GM12864 (cell line): ENCODE data around the gene VEPH1.

Experiments used
- DNase-seq: peaks from one replicate; pipeline ENCODE4 v3.0.0-alpha.2; 2011; ENCODE audit warnings: low read depth
- H3K4me3 ChIP-seq: 2 replicates; pipeline ENCODE4 v1.5.1; 2011; ENCODE audit warnings: mild to moderate bottlenecking, low read depth, low read length, control low read depth
- TF ChIP-seq, protein P1 (sequence below): IDR thresholded peaks from 2 replicates; pipeline ENCODE4 v1.5.1; 2011; ENCODE audit warnings: low read depth, mild to moderate bottlenecking, moderate library complexity, low read length, control low read depth, inconsistent platforms; ENCODE audit errors: missing control alignments

Gene VEPH1

DNA sequence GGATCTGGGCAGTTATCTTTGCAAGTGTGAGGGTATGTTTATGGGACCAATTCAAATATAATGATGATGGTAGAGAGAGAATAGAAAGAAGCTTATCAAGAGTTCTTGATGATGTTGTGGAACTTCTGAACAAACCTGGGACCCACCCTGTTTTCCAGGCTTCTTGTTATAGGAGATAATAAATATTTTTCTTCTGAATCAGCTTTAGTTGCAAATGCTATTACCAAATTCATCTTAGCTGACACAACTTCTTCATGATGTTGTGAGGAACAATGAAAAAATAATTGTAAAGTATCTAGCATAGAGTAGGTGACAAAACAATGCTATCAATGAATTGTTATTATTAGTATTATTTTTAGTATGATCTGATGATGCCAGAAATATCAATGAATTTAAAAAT is 110.1 kb downstream of the VEPH1 start:
- TF ChIP-seq, protein P1, sequence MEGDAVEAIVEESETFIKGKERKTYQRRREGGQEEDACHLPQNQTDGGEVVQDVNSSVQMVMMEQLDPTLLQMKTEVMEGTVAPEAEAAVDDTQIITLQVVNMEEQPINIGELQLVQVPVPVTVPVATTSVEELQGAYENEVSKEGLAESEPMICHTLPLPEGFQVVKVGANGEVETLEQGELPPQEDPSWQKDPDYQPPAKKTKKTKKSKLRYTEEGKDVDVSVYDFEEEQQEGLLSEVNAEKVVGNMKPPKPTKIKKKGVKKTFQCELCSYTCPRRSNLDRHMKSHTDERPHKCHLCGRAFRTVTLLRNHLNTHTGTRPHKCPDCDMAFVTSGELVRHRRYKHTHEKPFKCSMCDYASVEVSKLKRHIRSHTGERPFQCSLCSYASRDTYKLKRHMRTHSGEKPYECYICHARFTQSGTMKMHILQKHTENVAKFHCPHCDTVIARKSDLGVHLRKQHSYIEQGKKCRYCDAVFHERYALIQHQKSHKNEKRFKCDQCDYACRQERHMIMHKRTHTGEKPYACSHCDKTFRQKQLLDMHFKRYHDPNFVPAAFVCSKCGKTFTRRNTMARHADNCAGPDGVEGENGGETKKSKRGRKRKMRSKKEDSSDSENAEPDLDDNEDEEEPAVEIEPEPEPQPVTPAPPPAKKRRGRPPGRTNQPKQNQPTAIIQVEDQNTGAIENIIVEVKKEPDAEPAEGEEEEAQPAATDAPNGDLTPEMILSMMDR = no peak
- DNase-seq = no peak
- H3K4me3 ChIP-seq = no peak overlapping the region

DNA sequence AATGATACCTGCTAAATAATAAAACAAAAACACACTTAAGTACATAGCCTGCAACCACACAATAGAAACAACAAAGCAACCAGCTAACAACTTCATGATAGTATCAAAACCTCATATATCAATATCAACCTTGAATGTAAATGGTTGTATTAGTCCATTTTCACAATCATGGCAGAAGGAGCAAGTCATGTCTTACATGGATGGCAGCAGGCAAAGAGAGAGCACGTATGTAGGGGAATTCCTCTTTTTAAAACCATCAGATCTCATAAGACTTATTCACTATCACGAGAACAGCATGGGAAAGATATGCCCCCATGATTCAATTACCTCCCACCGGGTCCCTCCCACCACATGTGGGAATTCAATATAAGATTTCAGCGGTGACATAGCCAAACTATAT is 111.1 kb downstream of the VEPH1 start:
- H3K4me3 ChIP-seq = no peak overlapping the region
- DNase-seq = no peak
- TF ChIP-seq, protein P1 = no peak

GRCh38 chr3:157390713-157391515 is 112.3 kb downstream of the VEPH1 start:
- no peak for DNase-seq
- no peak overlapping the region for H3K4me3 ChIP-seq
- TF ChIP-seq, protein P1 = no peak

- no peak for DNase-seq
- no peak overlapping the region for H3K4me3 ChIP-seq
- TF ChIP-seq, protein P1 = no peak
Measured at GRCh38 chr3:157388976-157389375, 114.2 kb downstream of the VEPH1 start.

DNA sequence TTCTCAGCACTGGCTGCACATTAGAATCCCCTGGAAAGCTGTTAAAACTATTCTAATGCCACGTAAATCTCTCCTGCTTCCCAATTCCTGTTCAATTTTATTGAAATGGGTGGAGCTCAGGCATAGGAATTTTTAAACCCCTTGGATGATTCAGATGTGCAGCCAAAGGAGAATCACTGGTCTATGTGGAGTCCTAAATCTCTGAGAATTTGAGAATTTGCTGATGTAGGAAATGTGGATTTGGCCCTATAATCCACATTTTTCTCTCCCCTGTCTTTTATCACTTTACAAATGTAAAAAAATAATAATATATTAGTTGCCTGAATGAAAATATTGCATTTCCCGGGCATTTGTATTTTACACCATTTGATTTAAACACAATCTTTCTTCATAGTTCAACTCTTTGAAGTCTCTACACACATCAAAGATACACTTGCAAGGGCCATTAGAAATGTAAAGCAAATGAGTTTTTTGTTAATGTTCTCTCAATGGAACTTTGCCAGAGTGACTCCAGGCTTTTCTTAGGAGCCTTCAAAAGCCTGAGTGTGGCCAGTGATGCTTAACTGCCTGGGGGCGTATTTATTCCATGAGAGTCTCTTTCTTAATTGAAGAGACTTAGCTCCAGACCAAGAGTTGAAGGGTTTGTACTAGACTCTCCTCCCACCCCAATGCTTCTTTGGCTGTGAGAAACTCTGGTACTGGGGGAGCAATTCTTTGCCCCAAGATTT is 115.3 kb downstream of the VEPH1 start:
- DNase-seq = no peak
- no peak overlapping the region for H3K4me3 ChIP-seq
- TF ChIP-seq, protein P1 = no peak

DNA sequence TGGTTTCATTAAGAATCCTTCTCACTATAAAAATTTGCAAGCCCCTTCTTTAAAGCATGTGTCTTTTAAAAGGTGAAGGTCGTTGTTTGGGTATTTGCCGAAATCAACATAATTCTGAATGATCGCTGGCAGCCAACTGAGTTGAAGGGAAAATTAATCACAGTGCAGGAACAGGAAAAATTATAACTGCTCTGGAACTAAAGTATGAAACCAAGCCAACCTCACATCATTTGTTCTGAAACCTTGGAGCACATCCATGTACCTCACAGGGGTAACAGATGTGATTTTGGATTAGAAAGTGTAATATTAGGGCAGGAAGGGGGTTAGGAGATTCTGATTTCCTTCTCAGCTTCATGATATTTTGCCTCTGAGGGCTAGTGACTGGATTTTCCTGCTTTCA is 118.7 kb downstream of the VEPH1 start:
- no peak overlapping the region for H3K4me3 ChIP-seq
- DNase-seq = no peak
- TF ChIP-seq, protein P1 = no peak

DNA sequence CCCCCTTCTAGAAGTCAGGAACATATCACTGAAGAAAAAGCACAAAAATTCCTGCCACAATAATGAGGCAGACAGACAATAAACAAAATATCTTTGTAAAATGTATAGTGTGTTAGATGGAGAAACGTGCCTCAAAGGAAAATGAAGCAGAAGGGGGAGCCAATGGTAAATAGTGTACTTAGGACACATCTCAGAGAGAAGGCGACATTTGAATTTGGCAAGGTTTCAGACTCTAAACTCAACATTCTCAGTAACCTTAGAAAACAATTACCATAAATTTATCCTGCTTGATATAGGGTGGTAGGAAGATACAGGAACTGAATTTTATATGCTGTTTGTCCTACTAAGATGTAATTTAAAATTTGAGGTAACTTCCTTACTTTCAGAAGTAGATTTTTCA is 119.2 kb downstream of the VEPH1 start:
- TF ChIP-seq, protein P1 = no peak

More for the DNA sequence above, 119.2 kb downstream of the VEPH1 start:
- no peak for DNase-seq
- no peak overlapping the region for H3K4me3 ChIP-seq
